ENCODE measurements around the gene CDHR4.
"Not testable (repeated sequence)": the region's sequence is repeated elsewhere in the genome, so short reads cannot be mapped to it uniquely, and the experiment has no call there.

The CDHR4 gene

DNA sequence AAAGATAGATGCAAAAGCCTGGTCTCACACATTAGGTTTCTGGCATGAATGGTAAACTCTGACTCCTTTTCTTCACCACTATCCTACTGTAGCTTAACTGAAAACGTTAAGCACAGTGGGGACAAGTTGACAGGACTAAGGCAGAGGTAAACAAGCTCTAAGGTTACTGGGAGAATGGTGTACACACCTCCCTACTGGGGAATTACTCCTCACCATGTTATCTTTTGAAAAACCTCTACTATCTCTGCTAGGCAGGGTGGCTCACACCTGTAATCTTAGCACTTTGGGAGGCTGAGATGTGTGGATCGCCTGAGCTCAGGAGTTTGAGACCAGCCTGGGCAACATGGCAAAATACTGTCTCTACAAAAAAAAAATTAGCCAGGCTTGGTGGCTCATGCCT is 42.5 kb downstream of the CDHR4 start:
- Histone ChIP-seq H3K36me3 (ENCODE audit: insufficient read depth, low read length) (no peaks in the 10 kb centered on the region), H3K27me3 (ENCODE audit: insufficient read depth, low read length) (no peaks in the 10 kb centered on the region), H3K4me3 (ENCODE audit: low read depth, low read length) (no peak overlapping the region), H3K4me1 (ENCODE audit: control insufficient read depth, insufficient read depth, low read length, unreplicated experiment) (no peaks in the 10 kb centered on the region), H3K79me2 (ENCODE audit: control insufficient read depth, insufficient read depth, low read length, unreplicated experiment) (peaks cover 60% of the 10 kb centered on the region), H2AFZ (ENCODE audit: low read length, unreplicated experiment) (no peak overlapping the region), H3K27ac (ENCODE audit: low read depth, low read length) (no peak overlapping the region)

DNA sequence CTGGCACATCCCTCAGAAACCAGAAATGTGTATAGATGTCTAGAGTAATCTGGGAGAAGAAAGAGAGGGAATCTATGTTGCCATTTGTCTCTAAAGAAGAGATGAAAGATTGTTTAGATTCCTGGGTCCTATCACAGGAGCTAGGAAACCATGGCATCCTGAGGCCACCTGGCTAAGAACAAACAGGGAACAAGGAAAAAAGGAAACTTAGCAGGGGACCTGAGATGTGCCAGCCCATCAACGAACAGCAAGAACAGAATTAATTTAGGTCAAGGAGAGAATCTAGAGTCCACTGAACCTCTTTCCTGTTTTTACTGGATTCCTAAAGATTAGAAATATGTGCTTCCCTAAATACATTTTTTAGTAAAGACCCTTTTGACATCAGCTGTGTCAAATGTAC is 43.6 kb downstream of the CDHR4 start:
- Histone ChIP-seq H3K4me1 (ENCODE audit: control insufficient read depth, insufficient read depth, low read length, unreplicated experiment) (no peaks in the 10 kb centered on the region), H3K79me2 (ENCODE audit: control insufficient read depth, insufficient read depth, low read length, unreplicated experiment) (peaks cover 56% of the 10 kb centered on the region), H3K36me3 (ENCODE audit: insufficient read depth, low read length) (no peaks in the 10 kb centered on the region)

DNA sequence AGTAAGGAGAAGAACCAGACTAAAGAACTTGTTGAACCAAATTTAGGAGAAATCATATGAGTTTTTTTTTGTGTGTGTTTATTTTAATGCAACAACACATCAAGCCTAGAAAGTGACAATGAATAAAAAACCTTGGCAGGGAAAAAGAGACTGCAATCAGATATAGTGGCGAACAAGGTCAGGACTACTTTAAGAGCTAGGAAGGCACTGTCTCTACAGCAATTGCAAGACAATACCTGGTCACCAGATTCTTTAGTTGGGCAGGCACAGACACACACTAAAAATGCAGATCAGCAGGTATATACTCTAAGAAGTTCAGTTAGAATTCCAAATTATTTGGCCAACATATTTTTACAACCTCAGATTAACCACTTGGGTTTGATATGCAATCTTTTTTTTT is 45.1 kb downstream of the CDHR4 start:
- Histone ChIP-seq H3K4me1 (ENCODE audit: control insufficient read depth, insufficient read depth, low read length, unreplicated experiment) (no peaks in the 10 kb centered on the region), H2AFZ (ENCODE audit: low read length, unreplicated experiment) (no peak overlapping the region), H3K27ac (ENCODE audit: low read depth, low read length) (no peak overlapping the region), H3K79me2 (ENCODE audit: control insufficient read depth, insufficient read depth, low read length, unreplicated experiment) (peaks cover 52% of the 10 kb centered on the region), H3K36me3 (ENCODE audit: insufficient read depth, low read length) (no peaks in the 10 kb centered on the region), H3K4me3 (ENCODE audit: low read depth, low read length) (no peak overlapping the region), H3K27me3 (ENCODE audit: insufficient read depth, low read length) (no peaks in the 10 kb centered on the region)

More for the DNA sequence above, 43.6 kb downstream of the CDHR4 start:
- Histone ChIP-seq H3K4me3 (ENCODE audit: low read depth, low read length) (no peak overlapping the region), H3K27me3 (ENCODE audit: insufficient read depth, low read length) (no peaks in the 10 kb centered on the region), H3K27ac (ENCODE audit: low read depth, low read length) (no peak overlapping the region), H2AFZ (ENCODE audit: low read length, unreplicated experiment) (no peak overlapping the region)

DNA sequence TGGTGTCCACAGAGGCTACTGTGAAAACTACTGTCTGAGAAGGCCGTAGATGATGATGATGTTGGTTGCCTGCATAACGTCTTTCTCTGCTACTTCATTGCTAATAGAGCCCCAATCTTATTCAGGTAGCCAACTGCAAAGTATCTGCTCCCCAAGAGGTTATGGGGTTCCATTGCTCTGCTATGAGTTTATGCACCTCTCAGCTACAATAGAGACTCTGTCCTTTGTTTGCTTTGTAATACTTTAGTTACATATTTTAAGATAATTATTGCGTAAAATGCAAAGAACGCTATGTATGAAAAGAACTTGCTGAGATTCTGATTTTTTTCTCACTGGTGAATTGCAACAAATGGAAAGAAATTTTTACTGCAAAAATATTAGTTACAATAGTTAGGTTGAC is 48.2 kb downstream of the CDHR4 start:
- Histone ChIP-seq H3K4me1 (ENCODE audit: control insufficient read depth, insufficient read depth, low read length, unreplicated experiment) (peaks cover 9% of the 10 kb centered on the region), H3K4me3 (ENCODE audit: low read depth, low read length) (no peak overlapping the region), H3K79me2 (ENCODE audit: control insufficient read depth, insufficient read depth, low read length, unreplicated experiment) (peaks cover 42% of the 10 kb centered on the region), H3K27ac (ENCODE audit: low read depth, low read length) (no peak overlapping the region), H2AFZ (ENCODE audit: low read length, unreplicated experiment) (no peak overlapping the region), H3K36me3 (ENCODE audit: insufficient read depth, low read length) (no peaks in the 10 kb centered on the region), H3K27me3 (ENCODE audit: insufficient read depth, low read length) (no peaks in the 10 kb centered on the region)

DNA sequence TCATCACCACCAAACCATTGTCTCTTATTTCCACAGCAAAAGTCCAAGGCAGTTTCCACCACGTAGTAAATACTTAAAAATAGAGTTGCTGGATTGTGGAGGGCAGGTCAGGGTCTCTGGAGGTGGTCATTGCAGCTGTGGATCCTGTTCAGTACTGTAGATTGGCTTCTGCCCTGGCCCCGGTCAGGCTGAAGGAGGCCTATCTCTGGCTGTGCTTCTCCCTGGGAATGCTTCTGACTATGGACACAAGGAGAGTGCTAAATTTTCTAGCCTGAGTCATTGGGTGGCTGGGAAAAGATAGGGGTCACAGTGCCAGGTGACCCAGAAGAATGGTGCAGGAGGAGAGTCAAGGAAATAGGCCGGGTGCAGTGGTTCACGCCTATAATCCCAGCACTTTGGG is 49.6 kb downstream of the CDHR4 start:
- Histone ChIP-seq H3K4me1 (ENCODE audit: control insufficient read depth, insufficient read depth, low read length, unreplicated experiment) (peaks cover 15% of the 10 kb centered on the region), H2AFZ (ENCODE audit: low read length, unreplicated experiment) (no peak overlapping the region), H3K79me2 (ENCODE audit: control insufficient read depth, insufficient read depth, low read length, unreplicated experiment) (peaks cover 31% of the 10 kb centered on the region), H3K4me3 (ENCODE audit: low read depth, low read length) (no peak overlapping the region), H3K27me3 (ENCODE audit: insufficient read depth, low read length) (no peaks in the 10 kb centered on the region), H3K27ac (ENCODE audit: low read depth, low read length) (no peak overlapping the region), H3K36me3 (ENCODE audit: insufficient read depth, low read length) (no peaks in the 10 kb centered on the region)

DNA sequence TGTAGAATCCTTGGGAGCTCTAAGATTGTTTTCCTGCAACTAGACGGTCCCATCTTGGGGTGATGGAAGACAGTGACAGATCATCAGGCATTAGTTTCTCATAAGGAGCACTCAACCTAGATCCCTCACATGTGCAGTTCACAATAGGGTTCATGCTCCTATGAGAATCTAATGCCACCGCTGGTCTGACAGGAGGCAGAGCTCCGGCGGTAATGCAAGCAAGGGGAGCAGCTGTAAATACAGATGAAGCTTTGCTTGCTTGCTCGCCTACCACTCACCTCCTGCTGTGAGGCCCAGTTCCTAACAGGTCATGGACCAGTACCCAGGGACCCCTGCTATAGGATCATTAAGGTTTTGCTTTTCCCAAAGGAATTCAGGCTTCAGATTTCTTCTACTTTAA is 50.8 kb downstream of the CDHR4 start:
- Histone ChIP-seq H3K79me2 (ENCODE audit: control insufficient read depth, insufficient read depth, low read length, unreplicated experiment) (peaks cover 23% of the 10 kb centered on the region), H3K27ac (ENCODE audit: low read depth, low read length) (peak overlapping the region; percentile 81; the same call in 1 of the 2 replicates), H3K4me1 (ENCODE audit: control insufficient read depth, insufficient read depth, low read length, unreplicated experiment) (peaks cover 15% of the 10 kb centered on the region)
- not testable (repeated sequence) for H3K36me3 ChIP-seq (ENCODE audit: insufficient read depth, low read length); H2AFZ ChIP-seq (ENCODE audit: low read length, unreplicated experiment); H3K27me3 ChIP-seq (ENCODE audit: insufficient read depth, low read length); H3K4me3 ChIP-seq (ENCODE audit: low read depth, low read length)

DNA sequence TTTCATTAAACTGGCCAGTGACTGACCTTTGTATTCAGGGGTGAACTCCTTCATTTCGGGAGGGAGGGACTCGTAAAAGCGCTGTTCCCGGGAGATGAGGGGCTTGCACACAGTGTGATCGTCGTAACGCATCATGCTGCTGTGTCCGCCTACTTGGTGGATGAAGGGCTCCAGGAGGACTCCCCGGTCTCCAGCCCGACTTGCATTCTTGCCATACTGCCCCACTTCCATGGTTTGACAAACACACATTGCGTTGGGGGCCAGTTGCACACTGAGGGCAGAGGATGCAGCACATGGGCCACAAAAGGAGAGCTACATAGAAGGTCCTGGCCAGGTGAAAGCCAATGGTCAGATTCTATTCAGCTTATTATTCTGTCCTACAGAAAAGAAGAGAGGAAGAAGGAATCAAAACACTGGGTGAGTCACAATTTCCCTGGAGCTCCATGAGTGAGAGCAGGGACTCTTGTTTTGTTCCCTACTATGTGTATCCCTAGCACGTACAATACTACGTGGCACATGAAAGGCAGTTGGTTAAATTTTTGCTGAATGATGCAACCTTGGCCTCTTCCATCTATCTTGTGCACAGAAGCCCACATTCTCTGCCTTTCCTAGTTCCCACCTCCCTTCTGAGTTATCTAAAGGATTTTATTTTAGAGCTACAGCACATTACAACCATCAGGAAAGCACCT is 51.7 kb downstream of the CDHR4 start:
- Histone ChIP-seq H3K79me2 (ENCODE audit: control insufficient read depth, insufficient read depth, low read length, unreplicated experiment) (peaks cover 19% of the 10 kb centered on the region), H3K36me3 (ENCODE audit: insufficient read depth, low read length) (peaks cover 6% of the 10 kb centered on the region; the same call in 1 of the 2 replicates)

DNA sequence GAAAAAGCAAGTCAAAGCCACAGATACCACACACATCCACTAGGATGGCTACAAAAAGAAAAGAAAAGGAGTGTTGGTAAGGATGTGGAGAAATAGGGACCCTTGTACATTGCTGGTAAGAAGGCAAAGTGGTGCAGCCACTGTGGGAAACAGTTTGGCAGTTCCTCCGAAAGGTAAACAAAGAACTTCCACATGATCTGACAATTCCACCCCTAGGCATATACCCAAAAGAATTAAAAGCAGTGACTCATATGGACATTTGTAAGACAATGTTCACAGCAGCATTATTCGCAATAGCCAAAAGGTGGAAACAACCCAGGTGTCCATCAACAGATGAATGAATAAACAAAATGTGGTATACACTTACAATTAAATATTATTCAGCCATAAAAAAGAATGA is 53.7 kb downstream of the CDHR4 start:
- H3K4me1 ChIP-seq (ENCODE audit: control insufficient read depth, insufficient read depth, low read length, unreplicated experiment) = peaks cover 15% of the 10 kb centered on the region
- H2AFZ ChIP-seq (ENCODE audit: low read length, unreplicated experiment) = no peak overlapping the region
- H3K36me3 ChIP-seq (ENCODE audit: insufficient read depth, low read length) = peaks cover 6% of the 10 kb centered on the region; the same call in 1 of the 2 replicates
- no peak overlapping the region for H3K27ac ChIP-seq (ENCODE audit: low read depth, low read length)
- no peaks in the 10 kb centered on the region for H3K27me3 ChIP-seq (ENCODE audit: insufficient read depth, low read length)
- peaks cover 17% of the 10 kb centered on the region for H3K79me2 ChIP-seq (ENCODE audit: control insufficient read depth, insufficient read depth, low read length, unreplicated experiment)
- H3K4me3 ChIP-seq (ENCODE audit: low read depth, low read length) = no peak overlapping the region

More for the DNA sequence above, 51.7 kb downstream of the CDHR4 start:
- Histone ChIP-seq H3K4me3 (ENCODE audit: low read depth, low read length) (no peak overlapping the region), H3K4me1 (ENCODE audit: control insufficient read depth, insufficient read depth, low read length, unreplicated experiment) (peaks cover 15% of the 10 kb centered on the region), H3K27ac (ENCODE audit: low read depth, low read length) (peak overlapping the region; percentile 81), H2AFZ (ENCODE audit: low read length, unreplicated experiment) (no peak overlapping the region), H3K27me3 (ENCODE audit: insufficient read depth, low read length) (no peaks in the 10 kb centered on the region)

Measured in ACC112 (cell line).